Lower lobe of right lung (tissue), 2 donors: ENCODE results near the gene SLC38A8. TPM values are rescaled to one million over a fixed set of nuclear protein-coding genes. Genes with fewer than 3 reads are reported as not detected.
A peak's percentile ranks its signal among the peaks of the same experiment; 100 is the strongest.

Experiments
- ATAC-seq, 2 donors: fragments of 200-7000 bp; cut with Tn5 transposase; one replicate each; pipeline ENCODE4 v1.9.1; 2020 to 2022; ENCODE audit warnings: mild to moderate bottlenecking in 2 of 2, moderate library complexity in 2 of 2
- DNase-seq: peaks from one replicate; pipeline ENCODE4 v3.0.0-alpha.2; 2020
- H3K27ac ChIP-seq: fragments of 200-600 bp; one replicate; pipeline ENCODE4 v1.8.0; 2022
- H3K27me3 ChIP-seq: fragments of 200-600 bp; one replicate; pipeline ENCODE4 v1.8.0; 2022; ENCODE audit warnings: low read depth
- H3K36me3 ChIP-seq: fragments of 200-600 bp; one replicate; pipeline ENCODE4 v1.8.0; 2022; ENCODE audit warnings: mild to moderate bottlenecking
- H3K4me1 ChIP-seq: fragments of 200-600 bp; one replicate; pipeline ENCODE4 v1.8.0; 2022
- H3K4me3 ChIP-seq: fragments of 200-600 bp; one replicate; pipeline ENCODE4 v1.8.0; 2022; ENCODE audit warnings: mild to moderate bottlenecking
- H3K9me3 ChIP-seq: fragments of 200-600 bp; one replicate; pipeline ENCODE4 v1.8.0; 2022
- intact Hi-C: fragments of 100-400 bp; cut with DNase I; formaldehyde crosslinking; loops from one replicate; pipeline ENCODE4 v1.11.0; 2022
- total RNA-seq: library from RNA; stranded (reverse); fragmentation: NEBNext Ultra II Directional; extraction: Animal tissue kit (Norgen Biotek cat#: 25700); gene quantifications from one replicate; pipeline ENCODE4 v1.2.1, GENCODE V29; 2021
- TF ChIP-seq, protein P1 (sequence below): fragments of 200-600 bp; IDR thresholded peaks from one replicate; pipeline ENCODE4 v1.8.0; 2022; ENCODE audit warnings: antibody characterized with exemption, mild to moderate bottlenecking
- donor health status: DM: no; HTN: yes; CAD: no; lungs with severe emphysema.

The SLC38A8 gene
- total RNA-seq, 1 donor from 2014 or later: not detected

DNA sequence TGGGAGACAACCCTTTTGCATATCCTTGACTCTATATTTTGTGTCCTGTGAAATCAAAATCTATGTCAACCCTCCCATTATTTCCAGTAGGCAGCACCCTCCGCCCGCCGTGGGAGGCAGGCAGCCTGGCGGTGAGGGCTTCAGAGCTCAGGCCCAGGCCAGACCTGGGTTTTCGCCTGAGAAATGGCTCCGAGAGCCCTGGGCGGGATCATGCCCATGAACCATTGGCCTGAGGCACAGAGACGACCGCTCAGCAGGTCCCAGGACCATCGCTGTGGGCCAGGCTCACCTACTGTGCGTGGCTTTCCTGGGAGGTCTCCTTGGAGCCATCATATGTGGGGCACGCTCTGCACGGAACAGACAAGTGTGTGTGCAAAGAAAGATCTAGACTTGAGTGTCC is 6.3 kb upstream of the SLC38A8 start:
- H3K27me3 ChIP-seq: peaks cover 9% of the 10 kb centered on the region
- intact Hi-C loops: no loop called here
- H3K4me3 ChIP-seq: no peak overlapping the region
- H3K36me3 ChIP-seq: peaks cover 46% of the 10 kb centered on the region
- H3K9me3 ChIP-seq: no peaks in the 10 kb centered on the region
- DNase-seq: no peak
- H3K4me1 ChIP-seq: no peaks in the 10 kb centered on the region
- H3K27ac ChIP-seq: no peak overlapping the region
- TF ChIP-seq, protein P1, sequence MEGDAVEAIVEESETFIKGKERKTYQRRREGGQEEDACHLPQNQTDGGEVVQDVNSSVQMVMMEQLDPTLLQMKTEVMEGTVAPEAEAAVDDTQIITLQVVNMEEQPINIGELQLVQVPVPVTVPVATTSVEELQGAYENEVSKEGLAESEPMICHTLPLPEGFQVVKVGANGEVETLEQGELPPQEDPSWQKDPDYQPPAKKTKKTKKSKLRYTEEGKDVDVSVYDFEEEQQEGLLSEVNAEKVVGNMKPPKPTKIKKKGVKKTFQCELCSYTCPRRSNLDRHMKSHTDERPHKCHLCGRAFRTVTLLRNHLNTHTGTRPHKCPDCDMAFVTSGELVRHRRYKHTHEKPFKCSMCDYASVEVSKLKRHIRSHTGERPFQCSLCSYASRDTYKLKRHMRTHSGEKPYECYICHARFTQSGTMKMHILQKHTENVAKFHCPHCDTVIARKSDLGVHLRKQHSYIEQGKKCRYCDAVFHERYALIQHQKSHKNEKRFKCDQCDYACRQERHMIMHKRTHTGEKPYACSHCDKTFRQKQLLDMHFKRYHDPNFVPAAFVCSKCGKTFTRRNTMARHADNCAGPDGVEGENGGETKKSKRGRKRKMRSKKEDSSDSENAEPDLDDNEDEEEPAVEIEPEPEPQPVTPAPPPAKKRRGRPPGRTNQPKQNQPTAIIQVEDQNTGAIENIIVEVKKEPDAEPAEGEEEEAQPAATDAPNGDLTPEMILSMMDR: no peak
- ATAC-seq: no peak

DNA sequence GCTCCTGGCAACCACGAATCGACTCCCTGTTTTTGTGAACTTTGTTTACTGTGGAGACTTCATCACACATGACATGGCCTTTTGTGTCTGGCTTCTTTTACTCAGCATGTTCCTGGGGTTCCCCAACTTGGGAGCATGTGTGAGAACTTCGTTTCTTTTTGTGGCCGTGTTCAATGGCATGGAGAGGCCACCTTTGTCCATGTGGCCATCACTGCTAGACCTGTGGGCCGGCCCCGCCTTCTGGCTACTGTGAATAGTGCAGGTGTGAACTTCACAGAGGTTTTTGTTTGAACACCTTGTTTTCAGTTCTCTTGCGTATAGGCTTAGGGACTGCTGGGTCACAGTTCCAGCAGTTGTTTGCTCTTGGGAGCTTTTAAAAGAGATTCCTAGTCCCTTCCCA is 5.7 kb upstream of the SLC38A8 start:
- no peaks in the 10 kb centered on the region for H3K9me3 ChIP-seq
- TF ChIP-seq, protein P1: no peak
- H3K36me3 ChIP-seq: peaks cover 40% of the 10 kb centered on the region
- no peaks in the 10 kb centered on the region for H3K4me1 ChIP-seq
- H3K27me3 ChIP-seq: peaks cover 9% of the 10 kb centered on the region
- ATAC-seq (no peak), DNase-seq (peak; percentile 39)
- no peak overlapping the region for H3K27ac ChIP-seq
- intact Hi-C loops: no loop called here
- no peak overlapping the region for H3K4me3 ChIP-seq

DNA sequence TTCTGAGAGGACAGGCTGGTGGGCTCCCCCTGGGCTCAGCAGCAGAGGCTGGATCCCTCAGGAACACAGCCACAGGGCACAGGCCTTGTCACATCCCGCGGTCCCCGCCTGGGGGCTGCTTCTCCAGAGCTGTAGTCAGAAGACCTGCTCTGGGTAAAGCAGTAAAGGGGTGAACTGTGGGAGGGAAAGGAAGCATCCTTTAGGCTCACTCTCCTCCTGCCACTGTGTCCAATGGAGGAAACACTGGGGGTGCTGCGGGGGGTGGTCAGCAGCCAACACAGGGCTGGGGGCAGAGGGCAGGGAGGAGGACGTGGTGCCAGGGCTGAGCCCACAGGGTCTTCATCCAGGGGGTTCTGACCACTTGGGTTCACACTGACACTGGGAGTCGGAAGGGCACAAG is 5.0 kb upstream of the SLC38A8 start:
- Histone ChIP-seq H3K36me3 (peaks cover 34% of the 10 kb centered on the region), H3K27me3 (peaks cover 9% of the 10 kb centered on the region), H3K4me3 (no peak overlapping the region), H3K9me3 (no peaks in the 10 kb centered on the region), H3K4me1 (no peaks in the 10 kb centered on the region), H3K27ac (no peak overlapping the region)
- ATAC-seq: no peak
- intact Hi-C loops: no loop called here
- DNase-seq: peak; percentile 21
- TF ChIP-seq, protein P1: no peak

DNA sequence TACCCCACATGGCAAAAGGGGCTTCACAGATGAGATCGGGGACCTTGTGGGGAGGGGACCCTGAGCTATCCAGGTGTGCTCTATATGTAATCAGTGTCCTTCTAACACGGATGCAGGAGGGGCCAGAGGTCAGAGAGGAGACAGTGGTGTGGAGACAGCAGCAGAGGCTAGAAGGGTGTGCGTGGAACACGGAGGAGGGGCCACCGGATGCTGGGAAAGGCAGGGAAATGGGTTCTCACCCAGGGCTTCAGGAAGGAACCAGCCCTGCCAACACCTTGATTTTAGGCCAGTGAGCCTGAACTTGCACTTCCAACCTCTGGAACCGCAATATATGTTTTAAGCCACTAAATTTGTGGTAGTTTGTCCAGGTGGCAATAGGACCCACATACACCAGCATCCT is 4.6 kb upstream of the SLC38A8 start:
- peaks cover 30% of the 10 kb centered on the region for H3K36me3 ChIP-seq
- H3K27me3 ChIP-seq: peaks cover 9% of the 10 kb centered on the region
- no peak overlapping the region for H3K27ac ChIP-seq
- intact Hi-C loops: no loop called here
- TF ChIP-seq, protein P1: no peak
- no peak for ATAC-seq
- no peak overlapping the region for H3K4me3 ChIP-seq
- H3K4me1 ChIP-seq: no peaks in the 10 kb centered on the region
- no peaks in the 10 kb centered on the region for H3K9me3 ChIP-seq
- DNase-seq: peak; percentile 15

DNA sequence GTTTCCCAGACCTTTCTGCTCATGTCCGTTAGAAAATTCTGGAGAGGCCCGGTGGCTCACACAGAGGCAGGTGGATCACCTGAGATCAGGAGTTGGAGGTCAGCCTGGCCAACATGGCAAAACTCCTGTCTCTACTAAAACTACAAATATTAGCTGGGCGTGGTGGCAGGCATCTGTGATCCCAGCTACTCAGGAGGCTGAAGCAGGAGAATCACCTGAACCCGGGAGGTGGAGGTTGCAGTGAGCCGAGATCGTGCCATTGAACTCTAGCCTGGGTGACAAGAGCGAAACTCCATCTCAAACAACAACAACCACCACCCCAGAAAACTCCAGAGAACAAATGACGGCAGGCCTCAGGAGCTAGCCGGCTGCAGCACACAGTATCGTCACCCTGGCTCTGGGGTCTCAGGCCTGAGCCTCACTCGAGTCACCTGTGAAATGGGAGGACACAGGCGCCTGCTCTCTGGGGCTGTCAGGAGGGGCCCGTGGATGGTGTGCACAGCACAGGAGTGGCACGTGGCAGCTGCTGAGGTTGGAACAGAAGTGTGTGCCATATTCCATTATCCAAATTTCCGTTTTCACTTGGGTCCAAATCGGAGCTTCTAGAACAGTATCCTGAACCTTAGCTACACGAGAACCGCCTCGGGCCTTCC is 3.3 kb upstream of the SLC38A8 start:
- H3K36me3 ChIP-seq: peaks cover 26% of the 10 kb centered on the region
- ATAC-seq (no peak), DNase-seq (peak; percentile 32)
- intact Hi-C loops: no loop called here
- H3K27me3 ChIP-seq: peaks cover 15% of the 10 kb centered on the region
- no peak overlapping the region for H3K4me3 ChIP-seq
- H3K27ac ChIP-seq: no peak overlapping the region
- H3K4me1 ChIP-seq: no peaks in the 10 kb centered on the region
- H3K9me3 ChIP-seq: no peaks in the 10 kb centered on the region
- TF ChIP-seq, protein P1: no peak
